ENCODE measurements around the gene GBGT1. TPM values are rescaled to one million over a fixed set of nuclear protein-coding genes. Genes with fewer than 3 reads are reported as not detected.

GBGT1 gene
- total RNA-seq, 2 experiments from 2014 or later, result 3.6 to 4.1 TPM

- peak overlapping the region; percentile 95 for H3K4me3 Mint-ChIP-seq
- H3K4me1 Mint-ChIP-seq (ENCODE audit: low read depth), result peaks cover 50% of the 10 kb centered on the region
- POLR2A ChIA-PET, result interaction anchor here (0.6 to 8.5 kb wide), 12 partner anchors 9 to 201 kb away, joined by 3 to 78 read pairs (median 4); partner anchors contain the start of gene GTF3C5
- ATAC-seq, result peak; percentile 17
- no peaks in the 10 kb centered on the region for H3K9me3 Mint-ChIP-seq
- peak; percentile 99 for TF ChIP-seq CTCF (IDR thresholded peaks at IDR 0.05)
- no peaks in the 10 kb centered on the region for H3K27me3 Mint-ChIP-seq
- peak; percentile 87 for DNase-seq
- CTCF ChIA-PET, result interaction anchor here (0.6 to 8.5 kb wide), 25 partner anchors 9 to 269 kb away, joined by 3 to 376 read pairs (median 4); partner anchors contain the start of genes GTF3C5 and RALGDS
- peaks cover 23% of the 10 kb centered on the region for H3K36me3 Mint-ChIP-seq (ENCODE audit: low read depth)
- intact Hi-C loops (cut with micrococcal nuclease), result loop anchor here (2.0 kb wide), 1 partner anchor 45 kb away; no protein-coding TSS in a partner anchor
- peak overlapping the region; percentile 95 for H3K27ac Mint-ChIP-seq
Observed at GRCh38 chr9:133147412-133148198, 16.1 kb downstream of the GBGT1 start.

- ChIA-PET POLR2A (interaction anchor here (0.6 to 8.5 kb wide), 10 partner anchors 10 to 116 kb away, joined by 3 to 78 read pairs (median 5); partner anchors contain the start of gene GTF3C5), CTCF (interaction anchor here (0.9 to 8.5 kb wide), 24 partner anchors 10 to 270 kb away, joined by 3 to 376 read pairs (median 4); partner anchors contain the start of genes GTF3C5 and RALGDS)
- ATAC-seq, result no peak
- intact Hi-C loops (cut with micrococcal nuclease), result loop anchor here (2.0 kb wide), 1 partner anchor 44 kb away; no protein-coding TSS in a partner anchor
- Mint-ChIP-seq H3K27ac (peak overlapping the region; percentile 95), H3K4me1 (ENCODE audit: low read depth) (peaks cover 58% of the 10 kb centered on the region), H3K36me3 (ENCODE audit: low read depth) (peaks cover 23% of the 10 kb centered on the region), H3K9me3 (no peaks in the 10 kb centered on the region), H3K27me3 (no peaks in the 10 kb centered on the region), H3K4me3 (peak overlapping the region; percentile 95)
- no peak for TF ChIP-seq CTCF (IDR thresholded peaks at IDR 0.05)
- no peak for DNase-seq
Observed at GRCh38 chr9:133146746-133147411, 16.8 kb downstream of the GBGT1 start.

- Mint-ChIP-seq H3K36me3 (ENCODE audit: low read depth) (peaks cover 23% of the 10 kb centered on the region), H3K9me3 (no peaks in the 10 kb centered on the region), H3K27me3 (no peaks in the 10 kb centered on the region), H3K4me1 (ENCODE audit: low read depth) (peaks cover 66% of the 10 kb centered on the region), H3K27ac (peak overlapping the region; percentile 76), H3K4me3 (peak overlapping the region; percentile 51)
- DNase-seq, result no peak
- ChIA-PET CTCF (interaction anchor here (0.9 to 8.5 kb wide), 25 partner anchors 8 to 231 kb away, joined by 3 to 376 read pairs (median 6); partner anchors contain the start of genes GFI1B, GTF3C5, RALGDS and STKLD1), POLR2A (interaction anchor here (0.8 to 8.5 kb wide), 11 partner anchors 11 to 49 kb away, joined by 3 to 78 read pairs (median 6); no protein-coding TSS in a partner anchor)
- TF ChIP-seq CTCF (IDR thresholded peaks at IDR 0.05), result no peak
- intact Hi-C loops (cut with micrococcal nuclease), result loop anchor here (2.0 kb wide), 1 partner anchor 104 kb away; no protein-coding TSS in a partner anchor
- no peak for ATAC-seq
Observed at GRCh38 chr9:133144904-133145851, 18.5 kb downstream of the GBGT1 start.

GRCh38 chr9:133144142-133144903, 19.4 kb downstream of the GBGT1 start:
- DNase-seq, result peak; percentile 97
- Mint-ChIP-seq H3K27me3 (no peaks in the 10 kb centered on the region), H3K36me3 (ENCODE audit: low read depth) (peaks cover 23% of the 10 kb centered on the region), H3K27ac (peak overlapping the region; percentile 76), H3K4me3 (peak overlapping the region; percentile 51), H3K4me1 (ENCODE audit: low read depth) (peaks cover 63% of the 10 kb centered on the region), H3K9me3 (no peaks in the 10 kb centered on the region)
- peak; percentile 75 for ATAC-seq
- ChIA-PET POLR2A (interaction anchor here (0.8 to 8.5 kb wide), 12 partner anchors 10 to 113 kb away, joined by 3 to 78 read pairs (median 6); partner anchors contain the start of gene GTF3C5), CTCF (interaction anchor here (0.7 to 8.5 kb wide), 32 partner anchors 9 to 472 kb away, joined by 3 to 376 read pairs (median 5); partner anchors contain the start of genes GFI1B, GTF3C5, RALGDS and STKLD1)
- TF ChIP-seq CTCF (IDR thresholded peaks at IDR 0.05), result peak; percentile 98
- intact Hi-C loops (cut with micrococcal nuclease), result loop anchor here (2.0 kb wide), 1 partner anchor 104 kb away; no protein-coding TSS in a partner anchor

Measured in activated CD8-positive, alpha-beta T cell treated with anti-CD3 and anti-CD28 coated beads for 36 hours (primary cell).